ENCODE measurements around the gene AFMID. TPM values are rescaled to one million over a fixed set of nuclear protein-coding genes. Genes with fewer than 3 reads are reported as not detected.
"Not testable (repeated sequence)": the region's sequence is repeated elsewhere in the genome, so short reads cannot be mapped to it uniquely, and the experiment has no call there.

The AFMID gene
- total RNA-seq, 1 experiment from 2014 or later, result 59.3 TPM

DNA sequence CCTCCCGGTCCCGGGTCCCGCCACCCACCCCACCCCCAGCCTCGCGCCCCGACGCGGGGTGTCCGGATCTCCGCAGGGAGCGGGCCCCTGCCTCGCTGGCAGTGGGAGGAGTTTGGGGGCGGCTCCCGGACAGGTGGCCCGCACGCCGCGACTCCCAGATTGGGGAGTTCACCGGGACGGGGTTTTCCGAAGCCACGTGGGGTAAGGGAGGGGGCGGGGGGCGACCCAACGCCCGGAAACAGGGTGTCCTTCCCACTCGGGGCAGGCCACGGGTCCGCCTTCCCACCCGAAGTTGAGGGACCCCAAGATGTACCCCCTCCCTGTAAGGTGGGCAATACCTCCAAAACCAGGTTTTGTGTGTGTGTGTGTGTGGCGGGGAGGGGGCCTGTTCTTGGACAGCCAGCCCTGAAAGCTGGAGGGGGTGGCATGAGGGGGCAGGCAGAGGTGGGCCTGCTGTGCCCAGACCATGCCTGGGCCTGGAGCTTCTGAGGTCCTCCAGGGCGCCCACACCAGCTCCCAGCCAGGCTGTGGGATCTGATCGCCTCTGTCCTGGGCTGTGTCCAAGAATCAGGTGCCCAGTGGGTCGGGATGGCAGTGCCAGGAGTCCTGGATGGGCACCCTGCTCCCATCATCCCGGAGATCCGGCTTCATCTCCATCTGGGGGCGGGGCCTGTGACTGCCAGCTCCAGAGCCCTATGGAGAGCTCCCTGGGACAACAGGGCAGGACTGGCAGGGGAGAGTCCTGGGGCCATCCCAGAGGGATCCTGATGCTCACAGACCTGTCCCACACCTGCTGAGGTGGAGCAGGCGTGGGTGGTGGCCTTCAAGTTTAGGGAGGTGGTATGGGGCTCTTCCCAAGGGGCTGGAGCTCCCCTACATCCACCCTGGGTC is 18.0 kb upstream of the AFMID start:
- H3K27me3 ChIP-seq (ENCODE audit: control insufficient read depth, insufficient read depth, low read length), result no peaks in the 10 kb centered on the region
- H3K9me3 ChIP-seq (ENCODE audit: control insufficient read depth, insufficient read depth, low read depth, low read length), result no peaks in the 10 kb centered on the region
- ATAC-seq (peak; percentile 72), DNase-seq (ENCODE audit: low read depth, low spot score) (no peak)
- intact Hi-C loops (cut with micrococcal nuclease; ENCODE audit: unreplicated experiment) (no loop called here), in situ Hi-C loops (cut with HindIII; ENCODE audit: low pct_unique_long_range_greater_than_20kb, low sequenced_read_pairs) (no loop called here)
- ChIA-PET CTCF (interaction anchor here (0.6 to 1.5 kb wide), 5 partner anchors 29 to 246 kb away, joined by 4 to 5 read pairs (median 4); no protein-coding TSS in a partner anchor), POLR2A (interaction anchor here (0.6 to 1.2 kb wide), 3 partner anchors 20 to 261 kb away, joined by 3 to 7 read pairs (median 4); no protein-coding TSS in a partner anchor)
- peak overlapping the region; percentile 48 to 69 for H3K4me3 ChIP-seq (ENCODE audit: low read depth in 2 of 2, low read length in 2 of 2)
- peaks cover 36% of the 10 kb centered on the region for H3K4me1 ChIP-seq (ENCODE audit: control insufficient read depth, insufficient read depth, low read length)
- TF ChIP-seq TCF7L2 (IDR thresholded peaks at IDR 0.05; ENCODE audit: low read depth, low read length), result no peak
- peak; percentile 23 for TF ChIP-seq POLR2AphosphoS5 (IDR thresholded peaks at IDR 0.05; ENCODE audit: low read depth, low read length)
- peak overlapping the region; percentile 69 for H3K27ac ChIP-seq (ENCODE audit: low read length)
- no peaks in the 10 kb centered on the region; the same call in 1 of the 2 replicates for H3K36me3 ChIP-seq (ENCODE audit: control insufficient read depth, insufficient read depth, low read length)
- no TSS peak for BruUV-seq (replicated peaks)

DNA sequence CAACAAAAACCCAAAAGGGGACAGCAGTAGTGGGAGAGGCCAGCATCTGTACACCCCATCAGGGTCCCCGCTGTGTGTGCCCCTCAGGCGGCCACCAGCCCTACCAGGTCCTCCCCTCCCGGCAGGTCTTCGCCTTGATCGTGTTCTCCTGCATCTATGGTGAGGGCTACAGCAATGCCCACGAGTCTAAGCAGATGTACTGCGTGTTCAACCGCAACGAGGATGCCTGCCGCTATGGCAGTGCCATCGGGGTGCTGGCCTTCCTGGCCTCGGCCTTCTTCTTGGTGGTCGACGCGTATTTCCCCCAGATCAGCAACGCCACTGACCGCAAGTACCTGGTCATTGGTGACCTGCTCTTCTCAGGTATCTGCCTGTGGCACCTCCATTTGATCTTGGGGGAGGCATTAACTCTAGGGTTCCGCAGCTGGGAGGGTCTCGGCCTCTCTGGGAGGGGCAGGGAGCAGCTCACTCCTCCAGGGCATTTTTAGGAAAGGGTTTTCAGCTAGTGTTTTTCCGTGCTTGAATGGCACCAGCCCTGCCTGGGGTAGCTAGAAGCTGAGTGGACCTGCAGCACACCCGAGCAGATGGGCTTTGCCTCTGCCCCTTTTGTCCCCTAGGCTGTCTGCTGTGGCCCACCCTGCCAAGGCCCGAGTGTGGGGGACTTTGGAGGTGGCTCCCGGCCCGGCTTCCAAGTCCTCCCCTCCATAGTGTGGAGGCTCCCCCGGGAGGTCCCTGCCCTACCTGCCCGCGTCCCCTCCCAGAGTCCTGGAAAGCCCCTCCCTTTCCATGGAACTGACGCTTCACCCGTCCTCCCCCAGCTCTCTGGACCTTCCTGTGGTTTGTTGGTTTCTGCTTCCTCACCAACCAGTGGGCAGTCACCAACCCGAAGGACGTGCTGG is 16.2 kb upstream of the AFMID start:
- ATAC-seq, result no peak

DNA sequence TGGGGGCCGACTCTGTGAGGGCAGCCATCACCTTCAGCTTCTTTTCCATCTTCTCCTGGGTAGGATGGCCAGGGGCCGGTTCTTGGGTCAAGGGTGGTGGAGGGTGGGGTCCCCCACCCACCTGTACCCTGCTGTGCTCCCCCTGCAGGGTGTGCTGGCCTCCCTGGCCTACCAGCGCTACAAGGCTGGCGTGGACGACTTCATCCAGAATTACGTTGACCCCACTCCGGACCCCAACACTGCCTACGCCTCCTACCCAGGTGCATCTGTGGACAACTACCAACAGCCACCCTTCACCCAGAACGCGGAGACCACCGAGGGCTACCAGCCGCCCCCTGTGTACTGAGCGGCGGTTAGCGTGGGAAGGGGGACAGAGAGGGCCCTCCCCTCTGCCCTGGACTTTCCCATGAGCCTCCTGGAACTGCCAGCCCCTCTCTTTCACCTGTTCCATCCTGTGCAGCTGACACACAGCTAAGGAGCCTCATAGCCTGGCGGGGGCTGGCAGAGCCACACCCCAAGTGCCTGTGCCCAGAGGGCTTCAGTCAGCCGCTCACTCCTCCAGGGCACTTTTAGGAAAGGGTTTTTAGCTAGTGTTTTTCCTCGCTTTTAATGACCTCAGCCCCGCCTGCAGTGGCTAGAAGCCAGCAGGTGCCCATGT is 15.4 kb upstream of the AFMID start:
- H3K36me3 ChIP-seq (ENCODE audit: control insufficient read depth, insufficient read depth, low read length); ATAC-seq; DNase-seq (ENCODE audit: low read depth, low spot score); H3K9me3 ChIP-seq (ENCODE audit: control insufficient read depth, insufficient read depth, low read depth, low read length); intact Hi-C loops (cut with micrococcal nuclease; ENCODE audit: unreplicated experiment); H3K27me3 ChIP-seq (ENCODE audit: control insufficient read depth, insufficient read depth, low read length); H3K4me3 ChIP-seq (ENCODE audit: low read depth in 2 of 2, low read length in 2 of 2); in situ Hi-C loops (cut with HindIII; ENCODE audit: low pct_unique_long_range_greater_than_20kb, low sequenced_read_pairs): not testable (repeated sequence)
- H3K4me1 ChIP-seq (ENCODE audit: control insufficient read depth, insufficient read depth, low read length), result peaks cover 58% of the 10 kb centered on the region
- CTCF ChIA-PET, result interaction anchor here (0.7 to 1.1 kb wide), 2 partner anchors 45 to 80 kb away, joined by 3 read pairs; no protein-coding TSS in a partner anchor
- POLR2A ChIA-PET, result interaction anchor here (0.6 kb wide), 1 partner anchor 1830 kb away, joined by 6 read pairs; no protein-coding TSS in a partner anchor
- peak overlapping the region; percentile 54 for H3K27ac ChIP-seq (ENCODE audit: low read length)
- TSS peak; percentile 55 for BruUV-seq (replicated peaks)

More for the DNA sequence above, 16.2 kb upstream of the AFMID start:
- TF ChIP-seq SIN3A (IDR thresholded peaks at IDR 0.05; ENCODE audit: borderline replicate concordance, insufficient read depth, low read depth, low read length) (no peak), POLR2AphosphoS5 (IDR thresholded peaks at IDR 0.05; ENCODE audit: low read depth, low read length) (0 out of 2 replicates have a peak, but pooled peaks have one; percentile 15)
- POLR2A ChIA-PET, result no interaction called here
- BruUV-seq (replicated peaks), result no TSS peak
- intact Hi-C loops (cut with micrococcal nuclease; ENCODE audit: unreplicated experiment) (no loop called here), in situ Hi-C loops (cut with HindIII; ENCODE audit: low pct_unique_long_range_greater_than_20kb, low sequenced_read_pairs) (no loop called here)
- H3K27ac ChIP-seq (ENCODE audit: low read length), result peak overlapping the region; percentile 29; the same call in 1 of the 2 replicates
- H3K27me3 ChIP-seq (ENCODE audit: control insufficient read depth, insufficient read depth, low read length), result no peaks in the 10 kb centered on the region
- no peaks in the 10 kb centered on the region for H3K9me3 ChIP-seq (ENCODE audit: control insufficient read depth, insufficient read depth, low read depth, low read length)
- no peak for DNase-seq (ENCODE audit: low read depth, low spot score)
- H3K36me3 ChIP-seq (ENCODE audit: control insufficient read depth, insufficient read depth, low read length), result no peaks in the 10 kb centered on the region; the same call in 1 of the 2 replicates
- CTCF ChIA-PET, result interaction anchor here (0.7 to 1.1 kb wide), 2 partner anchors 44 to 80 kb away, joined by 3 read pairs; no protein-coding TSS in a partner anchor
- peaks cover 50% of the 10 kb centered on the region for H3K4me1 ChIP-seq (ENCODE audit: control insufficient read depth, insufficient read depth, low read length)
- H3K4me3 ChIP-seq (ENCODE audit: low read depth in 2 of 2, low read length in 2 of 2), result no peak overlapping the region
